Dermis blood vessel endothelial cell (primary cell): Measurements from ENCODE around the gene LRRC56. TPM values are rescaled to one million over a fixed set of nuclear protein-coding genes. Genes with fewer than 3 reads are reported as not detected.
"Not testable (repeated sequence)": the region's sequence is repeated elsewhere in the genome, so short reads cannot be mapped to it uniquely, and the experiment has no call there.

Experiments
- DNase-seq: peaks from one replicate; pipeline ENCODE4 v3.0.0; 2010
- total RNA-seq: library from RNA; depleted of rRNA; stranded (reverse); fragments of >200 nt; gene quantifications from 2 replicates; pipeline ENCODE4 v1.2.3, GENCODE V29; 2014

The LRRC56 gene
- total RNA-seq, 1 donor from 2014 or later, result 0.68 TPM

DNA sequence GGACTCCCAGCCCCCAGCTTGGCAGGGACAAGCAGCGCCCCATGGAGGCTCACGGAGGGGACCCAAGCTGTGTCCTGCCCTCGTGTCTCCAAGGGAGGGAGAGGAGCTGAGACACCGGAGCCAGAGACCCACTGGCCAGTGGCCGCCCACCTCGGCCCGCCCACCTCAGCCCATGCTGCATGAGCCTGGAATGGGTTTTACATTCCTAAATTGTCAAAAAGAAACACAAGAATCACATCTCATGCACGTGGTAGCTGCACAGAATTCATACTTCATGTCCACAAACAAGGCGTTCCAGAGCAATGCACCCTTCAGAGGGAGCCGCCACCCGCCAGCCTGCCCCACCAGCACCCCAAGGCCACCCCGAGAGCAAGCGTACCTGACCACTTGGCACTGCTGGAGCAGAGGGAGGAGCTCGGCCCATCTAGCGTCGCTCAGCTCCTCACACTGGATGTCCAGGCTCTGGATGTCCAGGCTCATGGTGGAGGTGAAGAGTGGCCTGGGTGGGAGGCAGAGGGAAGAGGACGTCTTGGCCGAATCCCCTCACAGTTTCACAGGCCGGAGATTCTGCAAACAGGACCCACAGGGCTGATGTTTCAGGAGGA lies 35.5 kb upstream of the LRRC56 start:
- no peak for DNase-seq

DNA sequence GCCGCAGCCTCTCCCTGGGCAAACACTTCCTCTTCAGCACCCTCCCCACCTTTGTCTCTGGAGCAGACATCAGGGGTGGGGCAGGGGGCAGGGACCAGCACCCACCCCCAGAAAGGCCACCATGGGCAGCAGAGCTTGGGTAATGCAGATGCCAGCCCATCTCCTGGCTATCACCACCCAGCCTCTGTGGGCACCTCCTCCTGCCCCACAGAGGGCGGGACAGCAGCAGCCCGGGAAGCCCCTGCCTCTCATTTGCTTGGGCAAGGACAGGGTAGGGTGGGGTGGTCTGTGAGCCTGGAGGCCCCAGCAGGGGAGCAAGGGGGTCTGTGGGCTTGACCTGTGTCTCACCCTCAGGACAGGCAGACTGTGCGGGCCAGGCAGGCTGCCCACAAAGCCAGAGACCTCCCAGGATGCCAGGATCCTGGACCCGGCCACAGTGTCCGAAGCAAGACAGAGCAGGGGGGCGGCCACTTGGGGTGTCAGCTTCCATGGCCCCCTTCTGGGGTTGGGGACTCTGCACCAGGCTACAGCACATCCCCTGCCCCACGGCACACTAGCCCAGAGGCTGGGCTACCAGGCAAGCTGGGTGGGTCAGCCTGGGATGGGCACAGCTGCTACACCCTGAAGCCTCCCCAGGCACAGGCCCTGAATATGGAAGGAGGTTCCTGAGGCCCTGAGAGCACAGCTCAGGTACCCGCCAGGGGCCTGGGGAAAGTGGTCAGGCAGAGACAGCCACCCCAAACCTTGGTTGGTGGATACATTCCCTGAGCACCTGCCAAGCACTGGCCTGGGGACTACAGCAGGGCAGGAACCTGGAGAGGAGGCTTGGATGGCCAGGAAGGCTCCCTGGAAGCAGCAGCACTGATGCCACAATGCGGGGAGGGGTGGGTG lies 34.8 kb upstream of the LRRC56 start:
- no peak for DNase-seq

- peak; percentile 39 for DNase-seq
Measured at GRCh38 chr11:503179-503981, 33.9 kb upstream of the LRRC56 start.

DNA sequence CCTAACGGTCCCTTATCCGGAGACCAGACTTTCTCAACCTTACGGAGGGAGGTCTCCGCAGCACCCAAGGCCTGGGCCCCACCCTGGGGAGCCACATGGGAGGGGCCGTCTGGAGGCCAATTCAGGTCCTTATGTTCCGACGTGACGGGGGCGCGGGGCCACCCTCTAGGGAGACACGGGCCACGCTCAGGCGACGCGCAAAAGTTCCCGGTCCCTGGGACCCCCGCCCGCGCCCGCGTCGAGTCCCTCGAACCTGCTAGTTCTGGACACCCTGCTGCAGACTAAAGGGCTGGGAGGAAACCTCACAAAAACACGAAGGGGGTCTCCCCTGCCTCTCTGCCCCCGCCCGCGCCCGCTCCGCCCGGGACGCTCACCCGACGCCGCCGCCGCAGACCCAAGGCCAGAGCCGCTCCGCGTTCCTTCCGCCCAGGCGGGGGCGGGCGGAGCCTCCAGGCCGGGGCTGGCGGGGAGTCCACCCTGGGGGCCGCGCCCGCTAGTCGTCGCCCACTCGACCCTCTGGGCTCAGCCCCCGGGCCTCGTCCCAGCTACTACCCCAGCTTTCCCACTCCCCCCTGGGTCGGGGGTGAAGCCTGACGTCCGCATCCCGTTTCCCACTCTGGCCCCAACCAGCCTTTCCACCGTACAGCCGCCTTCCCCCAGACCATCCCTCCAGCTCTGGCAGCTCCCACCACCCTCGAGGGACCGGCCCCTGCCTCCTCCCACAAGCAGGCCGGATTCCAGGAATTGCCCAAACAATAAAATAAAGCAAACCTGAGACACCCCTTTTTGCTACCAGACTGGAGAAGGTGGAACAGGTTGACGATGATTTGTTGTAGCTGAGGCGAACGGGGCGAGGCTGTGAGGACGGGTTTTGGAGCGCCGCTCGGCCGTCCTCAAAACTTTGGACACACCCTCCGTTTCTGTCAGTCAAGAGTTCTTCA lies 33.0 kb upstream of the LRRC56 start:
- peak; percentile 54 for DNase-seq

DNA sequence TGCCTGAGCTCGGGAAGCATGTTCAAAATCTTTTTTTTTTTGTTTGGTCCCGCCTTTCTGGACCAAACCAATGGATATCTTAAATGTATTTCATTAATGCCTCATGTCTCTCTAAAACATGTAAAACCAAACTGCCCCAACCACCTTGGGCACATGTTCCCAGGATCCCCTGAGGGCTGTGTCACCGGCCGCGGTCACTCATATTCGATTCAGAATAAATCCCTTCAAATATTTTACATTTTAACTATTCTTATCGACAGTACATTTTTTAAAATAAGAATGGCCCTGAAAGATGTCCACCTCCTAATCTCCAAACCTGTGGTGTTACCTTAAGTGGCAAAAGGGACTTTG lies 32.4 kb upstream of the LRRC56 start:
- DNase-seq, result no peak

DNA sequence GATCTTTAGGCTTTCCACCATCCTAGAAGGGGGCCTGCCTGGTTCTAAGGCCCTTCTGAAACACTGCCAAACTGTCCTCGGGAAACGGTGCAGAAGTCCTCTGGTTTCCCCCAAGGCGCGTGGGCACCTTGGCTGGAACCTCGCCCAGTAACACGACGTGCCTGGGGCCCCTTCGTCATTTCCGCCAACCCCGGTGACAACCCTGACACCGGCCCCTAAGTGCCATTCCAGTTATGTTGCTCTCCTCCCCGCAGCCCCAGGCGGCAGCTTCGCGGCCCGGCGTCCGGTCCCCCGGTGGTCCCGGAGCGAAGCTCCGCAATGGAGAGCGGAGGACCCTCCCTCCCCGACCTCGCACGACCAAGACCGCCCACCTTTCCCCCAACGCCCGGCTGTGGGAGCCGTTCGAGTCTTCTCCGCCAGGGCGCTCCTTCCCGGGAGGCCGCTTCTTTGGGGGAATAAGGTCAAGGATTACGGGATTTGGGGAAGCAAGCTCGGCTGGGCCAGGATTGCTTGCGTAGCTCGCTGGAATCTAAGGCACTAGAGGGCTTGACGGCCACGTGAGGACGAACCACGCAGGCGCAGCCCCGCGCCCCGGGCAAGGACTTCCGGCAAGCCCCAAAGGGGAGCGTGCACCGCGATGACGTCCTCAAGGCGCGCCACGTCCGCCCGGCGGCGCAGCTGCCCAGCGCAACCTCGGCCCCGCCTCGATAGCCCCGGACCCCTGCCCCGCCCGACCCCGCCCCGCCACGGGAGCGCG lies 30.9 kb upstream of the LRRC56 start:
- peak; percentile 99 for DNase-seq

GRCh38 chr11:506995-507726 lies 30.2 kb upstream of the LRRC56 start, which contains the start of gene RNH1:
TSS of gene RNH1 (minus strand) at chr11:507242. CDS start at chr11:502162, 5,080 bp downstream.
- peak; percentile 98 for DNase-seq

GRCh38 chr11:507727-508515 lies 29.4 kb upstream of the LRRC56 start:
- DNase-seq, result peak; percentile 24

DNA sequence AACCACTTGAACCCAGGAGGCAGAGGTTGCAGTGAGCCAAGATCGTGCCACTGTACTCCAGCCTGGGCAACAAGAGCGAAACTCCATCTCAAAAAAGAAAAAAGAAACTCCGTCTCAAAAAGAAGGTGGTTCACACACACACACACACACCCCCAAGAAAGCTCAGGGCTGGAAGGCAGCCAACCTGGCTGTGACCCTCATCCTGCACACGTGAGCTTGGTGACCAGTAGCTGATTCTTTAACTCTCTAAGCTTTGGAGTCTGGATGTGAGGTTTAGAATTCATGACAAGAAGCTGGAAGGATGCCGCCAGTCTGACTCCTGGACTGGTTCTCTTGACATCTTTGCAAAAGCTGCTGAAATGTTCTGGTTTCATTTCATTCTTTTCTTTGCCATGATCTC lies 28.4 kb upstream of the LRRC56 start:
- no peak for DNase-seq

- no peak for DNase-seq
Measured at GRCh38 chr11:512761-513595, 24.3 kb upstream of the LRRC56 start.

- no peak for DNase-seq
Measured at GRCh38 chr11:514606-515005, 22.7 kb upstream of the LRRC56 start.

GRCh38 chr11:515131-515530 lies 22.2 kb upstream of the LRRC56 start:
- no peak for DNase-seq

GRCh38 chr11:516400-516799 lies 20.9 kb upstream of the LRRC56 start:
- DNase-seq, result no peak

DNA sequence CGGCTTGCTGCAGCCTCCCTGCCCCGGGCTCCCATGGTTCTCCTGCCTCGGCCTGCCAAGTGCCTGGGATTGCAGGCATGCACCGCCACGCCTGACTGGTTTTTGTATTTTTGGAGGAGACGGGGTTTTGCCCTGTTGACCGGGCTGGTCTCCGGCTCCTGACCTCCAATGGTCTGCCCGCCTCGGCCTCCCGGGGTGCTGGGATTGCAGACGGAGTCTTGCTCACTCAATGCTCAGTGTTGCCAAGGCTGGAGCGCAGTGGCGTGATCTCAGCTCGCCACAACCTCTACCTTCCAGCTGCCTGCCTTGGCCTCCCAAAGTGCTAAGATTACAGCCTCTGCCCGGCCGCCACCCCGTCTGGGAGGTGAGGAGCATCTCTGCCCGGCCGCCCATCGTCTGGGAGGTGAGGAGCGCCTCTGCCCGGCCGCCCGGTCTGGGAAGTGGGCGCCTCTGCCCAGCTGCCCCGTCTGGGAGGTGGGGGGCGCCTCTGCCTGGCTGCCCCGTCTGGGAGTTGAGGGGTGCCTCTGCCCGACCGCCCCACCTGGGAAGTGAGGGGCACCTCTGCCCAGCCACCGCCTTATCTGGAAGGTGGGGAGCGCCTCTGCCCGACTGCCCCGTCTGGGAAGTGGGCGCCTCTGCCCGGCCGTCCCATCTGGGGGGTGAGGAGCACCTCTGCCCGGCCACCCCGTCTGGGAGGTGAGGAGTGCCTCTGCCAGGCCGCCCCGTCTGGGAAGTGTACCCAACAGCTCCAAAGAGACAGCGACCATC lies 20.2 kb upstream of the LRRC56 start:
- not testable (repeated sequence) for DNase-seq

- peak; percentile 98 for DNase-seq
Measured at GRCh38 chr11:518463-519202, 18.7 kb upstream of the LRRC56 start.

DNA sequence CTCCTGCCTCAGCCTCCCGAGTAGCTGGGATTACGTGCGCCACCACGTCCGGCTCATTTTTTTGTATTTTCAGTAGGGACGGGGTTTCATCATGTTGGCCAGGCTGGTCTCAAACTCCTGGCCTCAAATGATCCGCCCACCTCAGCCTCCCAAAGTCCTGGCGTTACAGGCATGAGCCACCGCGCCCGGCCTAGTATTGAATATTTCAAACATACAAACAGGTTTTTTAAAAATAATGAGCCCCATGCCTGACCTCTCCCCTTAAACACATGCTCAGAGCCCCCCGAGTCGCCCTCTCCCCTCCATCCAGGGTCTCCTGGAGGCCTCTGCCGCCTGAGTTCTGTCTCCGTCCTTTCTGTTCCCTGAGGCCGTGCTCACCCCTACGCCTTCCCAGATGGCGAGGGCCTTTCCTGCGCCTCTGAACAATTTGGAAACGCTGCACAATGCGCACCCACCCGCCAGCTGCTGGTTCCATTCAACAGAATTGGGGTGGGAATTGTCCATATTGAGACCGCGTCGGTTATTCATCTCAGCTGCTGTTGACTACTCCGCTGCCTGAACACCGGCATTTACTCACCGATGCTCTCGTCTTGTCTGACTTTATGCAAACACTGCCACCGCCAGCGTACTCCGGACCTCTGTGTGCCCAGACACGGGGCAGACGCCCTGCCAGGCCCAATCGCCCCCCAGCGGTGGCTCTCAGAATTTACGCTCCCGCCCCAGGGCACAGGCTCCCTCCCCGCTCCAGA lies 16.7 kb upstream of the LRRC56 start:
- DNase-seq, result no peak
